Measurements from ENCODE around the gene GPR135. TPM values are rescaled to one million over a fixed set of nuclear protein-coding genes. Genes with fewer than 3 reads are reported as not detected.
A peak's percentile ranks its signal among the peaks of the same experiment; 100 is the strongest.

The GPR135 gene
- polyA plus RNA-seq, 1 of the 3 experiments (the other 2 are of a cell fraction): 2.1 TPM

GRCh38 chr14:59481407-59481806 lies 16.2 kb upstream of the GPR135 start:
- peak overlapping the region in 1 of 2 experiments; percentile 99; a peak in 2 of 4 replicates for H3K27ac ChIP-seq (ENCODE audit: low read depth in 2 of 2, low read length in 1 of 2)

GRCh38 chr14:59480166-59480565 lies 15.0 kb upstream of the GPR135 start:
- POLR2A ChIA-PET: no interaction called here
- CTCF ChIA-PET: interaction anchor here (0.6 to 2.7 kb wide), 3 partner anchors 15 to 582 kb away, joined by 3 to 7 read pairs (median 5); partner anchors contain the start of genes CCDC175 and GPR135
- Histone ChIP-seq H3F3A (replicated peaks; ENCODE audit: insufficient read depth) (peaks cover 31% of the 10 kb centered on the region), H2AFZ (ENCODE audit: low read depth) (no peak overlapping the region), H3K9me3 (no peaks in the 10 kb centered on the region), H3K79me2 (ENCODE audit: insufficient read depth) (peaks cover 94% of the 10 kb centered on the region), H3K4me2 (peak overlapping the region; percentile 77), H4K20me1 (ENCODE audit: insufficient read depth) (0 out of 2 replicates have a peak, but pooled peaks cover 4% of the 10 kb centered on the region), H3K27me3 (ENCODE audit: insufficient read depth) (no peaks in the 10 kb centered on the region), H3K9me2 (no peaks in the 10 kb centered on the region), H3K4me1 (ENCODE audit: control insufficient read depth in 1 of 2, insufficient read depth in 2 of 2, low read depth in 1 of 2, low read length in 1 of 2) (peaks cover 5 to 21% of the 10 kb centered on the region in 2 experiments; a peak in 3 of 4 replicates), H3K27ac (ENCODE audit: low read depth in 2 of 2, low read length in 1 of 2) (0 out of 4 replicates have a peak overlapping the region, but pooled peaks of 1 of the 2 experiments have one; percentile 99), H3K9ac (no peak overlapping the region), H3K4me3 (ENCODE audit: low read depth in 2 of 2, low read length in 1 of 2) (peak overlapping the region in 1 of 2 experiments; percentile 68; a peak in 1 of 4 replicates), H3K36me3 (replicated peaks in 1 of 2; ENCODE audit: control insufficient read depth in 1 of 2, insufficient read depth in 2 of 2, low read length in 1 of 2) (peaks cover 33 to 49% of the 10 kb centered on the region in 2 experiments)
- TF ChIP-seq TCF12 (IDR thresholded peaks at IDR 0.05) (no peak), POLR2AphosphoS5 (IDR thresholded peaks at IDR 0.05; ENCODE audit: low read depth, low read length) (no peak)
- 65% methylated on average over 1 of the region's 1 CpG for WGBS (ENCODE audit: low lambda C conversion rate)
- no peak for DNase-seq

More at GRCh38 chr14:59481407-59481806, 16.2 kb upstream of the GPR135 start:
- Histone ChIP-seq H3F3A (replicated peaks; ENCODE audit: insufficient read depth) (peaks cover 29% of the 10 kb centered on the region), H3K9me3 (no peaks in the 10 kb centered on the region), H4K20me1 (ENCODE audit: insufficient read depth) (0 out of 2 replicates have a peak, but pooled peaks cover 4% of the 10 kb centered on the region), H3K4me2 (peak overlapping the region; percentile 77), H3K4me3 (ENCODE audit: low read depth in 2 of 2, low read length in 1 of 2) (peak overlapping the region; percentile 68 to 89; a peak in 3 of 4 replicates), H3K4me1 (ENCODE audit: control insufficient read depth in 1 of 2, insufficient read depth in 2 of 2, low read depth in 1 of 2, low read length in 1 of 2) (peaks cover 12 to 26% of the 10 kb centered on the region in 2 experiments; a peak in 3 of 4 replicates), H3K79me2 (ENCODE audit: insufficient read depth) (peaks cover 94% of the 10 kb centered on the region), H2AFZ (ENCODE audit: low read depth) (no peak overlapping the region), H3K9me2 (no peaks in the 10 kb centered on the region), H3K36me3 (replicated peaks in 1 of 2; ENCODE audit: control insufficient read depth in 1 of 2, insufficient read depth in 2 of 2, low read length in 1 of 2) (peaks cover 29 to 36% of the 10 kb centered on the region in 2 experiments), H3K9ac (peak overlapping the region; percentile 95), H3K27me3 (ENCODE audit: insufficient read depth) (no peaks in the 10 kb centered on the region)
- DNase-seq: no peak
- ChIA-PET CTCF (no interaction called here), POLR2A (no interaction called here)
- whole genome bisulfite sequencing (ENCODE audit: low lambda C conversion rate): 96% methylated on average over 2 of the region's 2 CpGs
- no peak for TF ChIP-seq ZBTB33 (IDR thresholded peaks at IDR 0.05; ENCODE audit: borderline replicate concordance, low read depth)

- Histone ChIP-seq H3K9me2 (no peaks in the 10 kb centered on the region), H3K27ac (ENCODE audit: low read depth in 2 of 2, low read length in 1 of 2) (no peak overlapping the region), H3K9ac (no peak overlapping the region), H3K4me3 (ENCODE audit: low read depth in 2 of 2, low read length in 1 of 2) (no peak overlapping the region), H3K4me1 (ENCODE audit: control insufficient read depth in 1 of 2, insufficient read depth in 2 of 2, low read depth in 1 of 2, low read length in 1 of 2) (peaks cover 16 to 21% of the 10 kb centered on the region in 2 experiments; a peak in 3 of 4 replicates), H3K36me3 (replicated peaks in 1 of 2; ENCODE audit: control insufficient read depth in 1 of 2, insufficient read depth in 2 of 2, low read length in 1 of 2) (peaks cover 49 to 65% of the 10 kb centered on the region in 2 experiments), H3F3A (replicated peaks; ENCODE audit: insufficient read depth) (peaks cover 26% of the 10 kb centered on the region), H3K9me3 (no peaks in the 10 kb centered on the region), H3K4me2 (no peak overlapping the region), H4K20me1 (ENCODE audit: insufficient read depth) (0 out of 2 replicates have a peak, but pooled peaks cover 4% of the 10 kb centered on the region), H3K79me2 (ENCODE audit: insufficient read depth) (peaks cover 82% of the 10 kb centered on the region), H2AFZ (ENCODE audit: low read depth) (no peak overlapping the region), H3K27me3 (ENCODE audit: insufficient read depth) (no peaks in the 10 kb centered on the region)
- TF ChIP-seq SIN3A (IDR thresholded peaks at IDR 0.05; ENCODE audit: borderline replicate concordance, low read depth, low read length) (no peak), CTCF (IDR thresholded peaks at IDR 0.05) (no peak), TAF1 (IDR thresholded peaks at IDR 0.05; ENCODE audit: borderline replicate concordance, low read depth, low read length) (no peak)
- 95% methylated on average over 3 of the region's 3 CpGs for WGBS (ENCODE audit: low lambda C conversion rate)
- CTCF ChIA-PET: interaction anchor here (1.2 to 2.7 kb wide), 3 partner anchors 14 to 449 kb away, joined by 5 to 7 read pairs (median 5); partner anchors contain the start of genes CCDC175 and GPR135
- POLR2A ChIA-PET: no interaction called here
- DNase-seq: no peak
These were observed 13.4 kb upstream of the GPR135 start for GRCh38 chr14:59478540-59478939.

Measured in SK-N-SH (cell line).